ENCODE data around the gene USP25.

DNA sequence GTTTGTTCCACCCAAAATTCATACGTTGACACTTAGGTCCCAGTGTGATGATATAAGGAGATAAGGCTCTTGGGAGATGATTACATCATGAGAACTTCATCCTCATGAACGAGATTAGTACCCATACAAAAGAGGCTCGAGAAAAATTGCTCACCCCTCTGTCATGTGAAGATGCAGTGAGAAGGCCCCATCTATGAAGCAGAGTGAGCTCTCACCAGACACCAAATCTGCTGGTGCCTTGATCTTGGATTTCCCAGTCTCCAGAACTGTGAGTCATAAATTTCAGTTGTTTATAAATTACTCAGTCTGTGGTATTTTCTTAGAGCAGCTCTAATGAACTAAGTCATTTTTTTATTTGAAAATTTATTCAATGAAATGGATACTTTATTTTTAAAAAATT lies 42.6 kb upstream of the USP25 start:
- TF ChIP-seq, protein P1, sequence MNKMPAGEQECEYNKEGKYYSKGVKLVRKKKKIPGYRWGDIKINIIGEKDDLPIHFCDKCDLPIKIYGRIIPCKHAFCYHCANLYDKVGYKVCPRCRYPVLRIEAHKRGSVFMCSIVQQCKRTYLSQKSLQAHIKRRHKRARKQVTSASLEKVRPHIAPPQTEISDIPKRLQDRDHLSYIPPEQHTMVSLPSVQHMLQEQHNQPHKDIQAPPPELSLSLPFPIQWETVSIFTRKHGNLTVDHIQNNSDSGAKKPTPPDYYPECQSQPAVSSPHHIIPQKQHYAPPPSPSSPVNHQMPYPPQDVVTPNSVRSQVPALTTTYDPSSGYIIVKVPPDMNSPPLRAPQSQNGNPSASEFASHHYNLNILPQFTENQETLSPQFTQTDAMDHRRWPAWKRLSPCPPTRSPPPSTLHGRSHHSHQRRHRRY (tag by site-specific recombination; IDR thresholded peaks at IDR 0.05): no peak
- TF ChIP-seq ZNF707 (tag by site-specific recombination; IDR thresholded peaks at IDR 0.05) (no peak), ZNF76 (tag by site-specific recombination; IDR thresholded peaks at IDR 0.05; ENCODE audit: borderline replicate concordance, low read depth) (no peak), ZNF394 (tag by site-specific recombination; IDR thresholded peaks at IDR 0.05; ENCODE audit: borderline replicate concordance) (no peak), KLF8 (tag by site-specific recombination; IDR thresholded peaks at IDR 0.05) (no peak), ZNF768 (tag by site-specific recombination; IDR thresholded peaks at IDR 0.05) (no peak)
- TF ChIP-seq, protein P2, sequence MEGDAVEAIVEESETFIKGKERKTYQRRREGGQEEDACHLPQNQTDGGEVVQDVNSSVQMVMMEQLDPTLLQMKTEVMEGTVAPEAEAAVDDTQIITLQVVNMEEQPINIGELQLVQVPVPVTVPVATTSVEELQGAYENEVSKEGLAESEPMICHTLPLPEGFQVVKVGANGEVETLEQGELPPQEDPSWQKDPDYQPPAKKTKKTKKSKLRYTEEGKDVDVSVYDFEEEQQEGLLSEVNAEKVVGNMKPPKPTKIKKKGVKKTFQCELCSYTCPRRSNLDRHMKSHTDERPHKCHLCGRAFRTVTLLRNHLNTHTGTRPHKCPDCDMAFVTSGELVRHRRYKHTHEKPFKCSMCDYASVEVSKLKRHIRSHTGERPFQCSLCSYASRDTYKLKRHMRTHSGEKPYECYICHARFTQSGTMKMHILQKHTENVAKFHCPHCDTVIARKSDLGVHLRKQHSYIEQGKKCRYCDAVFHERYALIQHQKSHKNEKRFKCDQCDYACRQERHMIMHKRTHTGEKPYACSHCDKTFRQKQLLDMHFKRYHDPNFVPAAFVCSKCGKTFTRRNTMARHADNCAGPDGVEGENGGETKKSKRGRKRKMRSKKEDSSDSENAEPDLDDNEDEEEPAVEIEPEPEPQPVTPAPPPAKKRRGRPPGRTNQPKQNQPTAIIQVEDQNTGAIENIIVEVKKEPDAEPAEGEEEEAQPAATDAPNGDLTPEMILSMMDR (tag by site-specific recombination; IDR thresholded peaks at IDR 0.05): no peak

Measured in HEK293 (cell line).